Ovary (tissue), 9 donors: ENCODE measurements around the gene MEF2B. TPM values are rescaled to one million over a fixed set of nuclear protein-coding genes. Genes with fewer than 3 reads are reported as not detected.
"Not testable (repeated sequence)": the region's sequence is repeated elsewhere in the genome, so short reads cannot be mapped to it uniquely, and the experiment has no call there.

Experiments
- DNase-seq, 5 donors: peaks; one replicate each; pipeline ENCODE4 v3.0.0-alpha.2; 2019 to 2020
- H3K27ac ChIP-seq, 2 donors: fragments of 200-600 bp; one replicate each; pipeline versions ENCODE4 v1.5.1 to v1.8.0; 2019 to 2022
- H3K27me3 ChIP-seq: fragments of 200-600 bp; one replicate; pipeline ENCODE4 v1.8.0; 2022
- H3K36me3 ChIP-seq: fragments of 200-600 bp; sonication (generic); one replicate; pipeline ENCODE4 v1.5.1; 2019
- H3K4me1 ChIP-seq: one replicate; pipeline ENCODE4 v1.8.1; 2013; ENCODE audit warnings: mild to moderate bottlenecking, moderate library complexity; ENCODE audit not compliant: insufficient read depth
- H3K4me3 ChIP-seq: fragments of 200-600 bp; sonication (generic); one replicate; pipeline ENCODE4 v1.5.1; 2017
- H3K9me3 ChIP-seq, 2 donors: fragments of 200-600 bp in 1 of 2; sonication (generic) in 1 of 2; one replicate each; pipeline versions ENCODE4 v1.5.1 to v1.8.1; 2013 to 2019; ENCODE audit warnings: mild to moderate bottlenecking in 1 of 2, moderate library complexity in 1 of 2
- CTCF ChIP-seq, 3 donors: fragments of 450-650 bp in 2 of 3; fragments of 200-600 bp in 1 of 3; IDR thresholded peaks; one replicate each; pipeline versions ENCODE4 v1.5.1 to v1.8.0; 2016 to 2022; ENCODE audit warnings: antibody characterized with exemption in 3 of 3, mild to moderate bottlenecking in 1 of 3
- EP300 ChIP-seq: sonication (generic); formaldehyde crosslinking; IDR thresholded peaks from one replicate; pipeline ENCODE4 v1.6.1; 2017; ENCODE audit warnings: antibody characterized with exemption
- POLR2A ChIP-seq: fragments of 450-650 bp; IDR thresholded peaks from one replicate; pipeline ENCODE4 v1.6.1; 2017; ENCODE audit warnings: antibody characterized with exemption, mild to moderate bottlenecking, moderate library complexity
- WGBS, 3 donors: extraction: QIAGEN DNeasy Blood & Tissue Kit in 1 of 3; methylation state at CpG; one replicate each; pipeline versions ENCODE4 v1.1.5 to v1.1.7; 2013 to 2017; 5-methylcytosine and 5-hydroxymethylcytosine counted together
- intact Hi-C, 4 donors: fragments of 100-400 bp; cut with DNase I; formaldehyde crosslinking; loops; one replicate each; pipeline versions ENCODE4 v1.11.0 to v1.15.1; 2022 to 2023
- polyA plus RNA-seq, 2 donors: library from polyadenylated mRNA; stranded (reverse); fragments of 200-250 nt in 1 of 2; fragments of 350-450 nt in 1 of 2; fragmentation: Illumina TruSeq in 1 of 2; extraction: RNeasy Lipid Tissue Mini Kit (QIAGEN cat#74804) in 1 of 2; gene quantifications; one replicate each; pipeline ENCODE4 v1.2.3, GENCODE V29; 2013 to 2014
- total RNA-seq, 7 donors: library from RNA; depleted of rRNA in 2 of 7; stranded (reverse); fragments of >200 nt in 2 of 7; fragmentation: NEBNext Ultra II Directional in 3 of 7; extraction: Animal tissue kit (Norgen Biotek cat#: 25700) in 3 of 7; gene quantifications; one replicate each; pipeline versions ENCODE4 v1.1.0 to v1.2.4, GENCODE V29; 2016 to 2023
- donor health status: DM: no; HTN: no; CAD: no; lungs with moderate emphysema.
- donor health status: DM: no; HTN: no; CAD: no.
- donor health status: Bipolar disorder and iron deficiency.
- donor health status: DM: yes; HTN: yes; CAD: no.
- donor health status: DM: no; HTN: no; CAD: no.
- donor health status: DM: yes; HTN: yes; CAD: no.

MEF2B gene
- total and polyA plus RNA-seq, 9 donors: 0.35 to 3.6 (median 1.4) TPM; not detected in 1

DNA sequence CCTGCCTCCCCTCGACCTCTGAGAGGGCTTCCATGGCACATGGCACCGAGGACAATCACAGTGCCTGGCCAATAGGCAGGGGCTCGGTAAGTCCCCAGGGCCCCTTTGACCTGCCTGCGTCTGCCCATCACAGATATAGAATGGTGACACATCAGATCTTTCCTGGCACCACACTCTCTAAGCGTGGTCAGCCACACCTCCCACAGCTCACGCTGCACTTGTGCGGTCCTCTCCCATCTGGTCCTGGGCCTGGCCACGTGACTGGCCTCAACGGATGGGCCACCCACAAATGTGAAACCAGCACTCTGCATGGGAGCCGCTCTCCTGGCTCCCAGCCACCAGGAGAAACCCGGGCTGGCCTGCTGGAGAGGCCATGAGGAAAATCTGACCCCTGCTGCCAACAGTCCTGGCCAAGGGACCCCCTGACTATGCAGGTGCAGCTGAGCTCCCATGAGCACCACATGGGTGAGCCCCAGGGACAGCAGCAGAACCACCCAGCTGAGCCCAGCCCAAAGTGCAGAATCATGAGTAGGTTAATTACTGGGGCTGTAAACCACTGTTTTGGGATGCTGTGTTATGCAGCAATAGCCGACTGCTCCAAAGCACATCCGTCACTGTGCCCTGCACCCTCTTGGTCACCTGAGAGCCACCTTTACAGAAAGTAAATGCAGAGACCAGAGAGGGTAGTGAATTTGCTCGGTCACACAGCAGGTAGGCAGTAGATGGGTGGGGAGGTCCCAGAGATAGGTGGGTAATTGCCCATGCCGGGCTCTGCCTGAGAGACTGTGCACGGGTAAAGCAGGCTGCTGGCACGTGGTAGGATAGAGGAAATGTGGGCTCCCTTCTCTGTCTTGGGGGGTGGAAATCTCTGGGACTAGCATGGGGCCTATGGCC is 9.7 kb upstream of the MEF2B start:
- no peaks in the 10 kb centered on the region for H3K36me3 ChIP-seq
- H3K27me3 ChIP-seq: no peaks in the 10 kb centered on the region
- no peaks in the 10 kb centered on the region for H3K9me3 ChIP-seq
- no peaks in the 10 kb centered on the region for H3K4me1 ChIP-seq
- intact Hi-C loops: loop anchor here in 1 of 4 donors (10.0 kb wide), 1 partner anchor 125 kb away; no protein-coding TSS in a partner anchor
- DNase-seq: no peak
- WGBS, 3 donors: 83 to 88% (median 88%) methylated on average over 17 of the region's 17 CpGs
- no peak overlapping the region for H3K27ac ChIP-seq
- no peak for TF ChIP-seq POLR2A
- no peak for TF ChIP-seq EP300
- no peak for TF ChIP-seq CTCF (IDR thresholded peaks at IDR 0.05)
- H3K4me3 ChIP-seq: no peak overlapping the region

- no peak for DNase-seq
- WGBS, 3 donors: 80 to 94% (median 81%) methylated on average over 8 of the region's 8 CpGs
- TF ChIP-seq EP300 (no peak), POLR2A (no peak), CTCF (IDR thresholded peaks at IDR 0.05) (no peak)
- Histone ChIP-seq H3K27me3 (no peaks in the 10 kb centered on the region), H3K27ac (no peak overlapping the region), H3K9me3 (no peaks in the 10 kb centered on the region), H3K4me3 (no peak overlapping the region), H3K4me1 (no peaks in the 10 kb centered on the region), H3K36me3 (no peaks in the 10 kb centered on the region)
- intact Hi-C loops: loop anchor here in 1 of 4 donors (10.0 kb wide), 1 partner anchor 122 kb away; no protein-coding TSS in a partner anchor
Observed at GRCh38 chr19:19176950-19177349, 6.9 kb upstream of the MEF2B start.

GRCh38 chr19:19173243-19173642 is 3.2 kb upstream of the MEF2B start:
- DNase-seq: not testable (repeated sequence)

DNA sequence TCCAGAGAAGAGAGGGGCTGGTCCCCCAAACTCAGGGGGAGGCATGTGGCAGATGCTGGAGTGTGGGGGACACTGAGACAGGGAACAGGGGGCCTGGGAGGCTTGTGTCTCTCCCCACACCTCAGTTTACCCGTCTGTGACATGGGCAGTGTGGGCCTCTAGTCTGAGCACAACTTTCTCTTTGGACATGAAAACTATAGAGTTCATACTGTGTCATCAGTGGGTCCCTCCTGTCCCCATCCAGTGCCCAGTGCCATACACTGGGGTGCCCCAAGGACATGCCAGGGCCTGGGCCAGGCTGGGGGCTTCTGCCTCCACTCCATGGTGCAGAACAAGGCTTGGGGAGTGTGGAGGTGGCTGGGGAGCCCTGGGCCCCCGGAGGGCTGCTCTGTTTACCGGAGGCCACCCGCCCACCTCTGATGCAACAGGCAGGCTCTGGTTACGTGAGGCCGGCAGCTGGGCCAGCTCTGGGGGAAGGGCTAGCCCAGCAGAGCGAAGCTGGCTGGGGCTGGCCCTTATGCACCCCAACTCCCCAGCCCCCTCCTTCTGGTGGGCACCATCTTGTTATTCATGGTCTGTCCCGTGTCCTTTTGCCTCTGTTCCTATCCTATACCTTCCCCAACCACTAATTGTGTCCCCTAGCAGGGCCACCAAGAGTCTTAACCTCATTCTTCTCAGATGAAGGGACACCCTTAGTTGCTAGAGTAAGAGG is 1.9 kb upstream of the MEF2B start:
- TF ChIP-seq CTCF (IDR thresholded peaks at IDR 0.05): no peak
- no peak for TF ChIP-seq POLR2A
- TF ChIP-seq EP300: no peak
- no peaks in the 10 kb centered on the region for H3K27me3 ChIP-seq
- no peaks in the 10 kb centered on the region for H3K36me3 ChIP-seq
- intact Hi-C loops: loop anchor here in 1 of 4 donors (10.0 kb wide), 1 partner anchor 117 kb away; no protein-coding TSS in a partner anchor
- peaks cover 7% of the 10 kb centered on the region for H3K4me1 ChIP-seq
- DNase-seq: no peak
- H3K27ac ChIP-seq: no peak overlapping the region
- WGBS, 3 donors: 47 to 55% (median 49%) methylated on average over 7 to 8 of the region's 8 CpGs
- no peaks in the 10 kb centered on the region for H3K9me3 ChIP-seq
- H3K4me3 ChIP-seq: no peak overlapping the region

More at GRCh38 chr19:19173243-19173642, 3.2 kb upstream of the MEF2B start:
- H3K36me3 ChIP-seq, H3K9me3 ChIP-seq, H3K4me3 ChIP-seq, H3K27ac ChIP-seq, H3K4me1 ChIP-seq, H3K27me3 ChIP-seq: not testable (repeated sequence)
- intact Hi-C loops: loop anchor here in 1 of 4 donors (10.0 kb wide), 1 partner anchor 118 kb away; no protein-coding TSS in a partner anchor
- 87 to 92% (median 91%) methylated on average over 5 of the region's 5 CpGs for WGBS, 3 donors
